Urinary bladder (tissue), 4 donors: Measurements from ENCODE around the gene SLC34A1. TPM values are rescaled to one million over a fixed set of nuclear protein-coding genes. Genes with fewer than 3 reads are reported as not detected.

Experiments used
- DNase-seq: peaks from one replicate; pipeline ENCODE4 v3.0.0-alpha.2; 2015; ENCODE audit errors: extremely low spot score
- H3K27ac ChIP-seq: one replicate; pipeline ENCODE4 v1.5.1; 2013; ENCODE audit warnings: low read depth, mild to moderate bottlenecking, moderate library complexity
- H3K36me3 ChIP-seq: one replicate; pipeline ENCODE4 v1.6.1; 2013; ENCODE audit warnings: mild to moderate bottlenecking, moderate library complexity; ENCODE audit not compliant: insufficient read depth
- H3K4me1 ChIP-seq: one replicate; pipeline ENCODE4 v1.6.1; 2013; ENCODE audit warnings: mild to moderate bottlenecking, moderate library complexity; ENCODE audit not compliant: insufficient read depth
- H3K4me3 ChIP-seq: one replicate; pipeline ENCODE4 v1.5.1; 2013; ENCODE audit warnings: low read depth, low read length
- WGBS: extraction: QIAGEN DNeasy Blood & Tissue Kit; methylation state at CpG from one replicate; pipeline ENCODE4 v1.1.7; 2013; 5-methylcytosine and 5-hydroxymethylcytosine counted together
- polyA plus RNA-seq: library from polyadenylated mRNA; stranded (reverse); fragments of 200-250 nt; gene quantifications from one replicate; pipeline ENCODE4 v1.2.3, GENCODE V29; 2013
- total RNA-seq: library from RNA; depleted of rRNA; stranded (reverse); fragments of >200 nt; gene quantifications from one replicate; pipeline ENCODE4 v1.2.3, GENCODE V29; 2014
- donor health status: healthy with polysubstance abuse.
- donor health status: healthy.

Gene SLC34A1
- total and polyA plus RNA-seq, 2 donors, result 0.04 TPM; not detected in 1

DNA sequence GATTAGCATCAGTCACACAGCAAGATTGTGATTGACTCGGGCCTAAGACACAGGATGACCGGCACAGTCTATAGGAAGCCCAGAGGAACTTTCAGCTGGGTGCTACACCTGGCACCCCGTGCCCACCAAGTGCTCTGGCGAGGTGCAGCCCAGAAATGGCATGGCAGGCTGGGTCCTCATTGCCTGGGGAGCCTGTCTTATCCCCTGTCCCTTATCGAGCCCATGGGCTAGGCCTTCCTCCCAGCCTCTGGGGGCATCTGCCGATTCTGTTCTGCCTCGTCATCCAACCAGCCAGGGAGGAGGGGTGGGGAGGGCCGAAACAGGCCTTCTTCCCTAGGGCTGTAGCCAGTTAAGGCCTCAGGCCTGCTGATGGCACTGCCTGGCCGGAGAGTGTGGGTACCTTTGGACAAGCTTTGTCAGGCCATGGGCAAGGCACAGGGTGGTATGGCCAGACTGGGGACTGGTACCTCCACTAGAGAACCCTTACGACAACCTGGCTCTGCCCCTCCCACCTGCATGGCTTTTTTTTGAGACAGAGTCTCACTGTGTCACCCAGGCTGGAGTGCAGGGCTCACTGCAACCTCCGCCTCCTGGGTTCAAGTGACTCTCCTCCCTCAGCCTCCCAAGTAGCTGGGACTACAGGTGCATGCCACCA lies 43.8 kb downstream of the SLC34A1 start:
- H3K4me1 ChIP-seq, result peaks cover 2% of the 10 kb centered on the region
- 75% methylated on average over 11 of the region's 11 CpGs for WGBS
- peak overlapping the region; percentile 2 for H3K4me3 ChIP-seq
- no peak for DNase-seq
- H3K27ac ChIP-seq, result no peak overlapping the region
- peaks cover 1% of the 10 kb centered on the region for H3K36me3 ChIP-seq

GRCh38 chr5:177428574-177429217 lies 44.5 kb downstream of the SLC34A1 start:
- no peak overlapping the region for H3K4me3 ChIP-seq
- peaks cover 2% of the 10 kb centered on the region for H3K4me1 ChIP-seq
- H3K36me3 ChIP-seq, result peaks cover 3% of the 10 kb centered on the region
- H3K27ac ChIP-seq, result no peak overlapping the region
- DNase-seq, result no peak
- WGBS, result 82% methylated on average over 10 of the region's 10 CpGs

- H3K4me3 ChIP-seq, result no peak overlapping the region
- H3K36me3 ChIP-seq, result peaks cover 3% of the 10 kb centered on the region
- no peak for DNase-seq
- WGBS, result 86% methylated on average over 6 of the region's 6 CpGs
- peaks cover 2% of the 10 kb centered on the region for H3K4me1 ChIP-seq
- H3K27ac ChIP-seq, result no peak overlapping the region
Measured at GRCh38 chr5:177429248-177430040, 45.2 kb downstream of the SLC34A1 start.

- no peak for DNase-seq
- H3K27ac ChIP-seq, result no peak overlapping the region
- peaks cover 3% of the 10 kb centered on the region for H3K36me3 ChIP-seq
- WGBS, result 85% methylated on average over 26 of the region's 26 CpGs
- H3K4me3 ChIP-seq, result no peak overlapping the region
- peaks cover 2% of the 10 kb centered on the region for H3K4me1 ChIP-seq
Measured at GRCh38 chr5:177430140-177430951, 46.1 kb downstream of the SLC34A1 start.

DNA sequence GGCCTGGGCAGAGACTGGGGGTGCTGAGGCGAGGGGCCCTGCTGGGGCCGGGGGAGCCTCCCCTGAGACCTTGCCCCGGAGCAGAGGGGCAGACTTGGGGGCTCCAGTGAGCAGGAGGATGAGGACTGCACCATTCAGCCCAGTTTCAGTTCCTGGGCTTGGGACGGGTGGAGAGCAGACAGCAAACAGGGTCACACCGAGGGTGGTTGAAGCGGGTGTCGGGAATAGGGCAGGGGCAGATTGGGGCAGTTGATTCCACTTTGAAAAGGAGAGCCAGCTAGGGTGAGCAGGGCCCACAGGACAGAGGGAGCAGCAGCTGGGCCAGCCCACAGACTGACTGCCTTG lies 46.7 kb downstream of the SLC34A1 start:
- H3K4me3 ChIP-seq, result no peak overlapping the region
- no peak overlapping the region for H3K27ac ChIP-seq
- H3K4me1 ChIP-seq, result peaks cover 2% of the 10 kb centered on the region
- H3K36me3 ChIP-seq, result peaks cover 3% of the 10 kb centered on the region
- DNase-seq, result no peak
- WGBS, result 87% methylated on average over 7 of the region's 7 CpGs

DNA sequence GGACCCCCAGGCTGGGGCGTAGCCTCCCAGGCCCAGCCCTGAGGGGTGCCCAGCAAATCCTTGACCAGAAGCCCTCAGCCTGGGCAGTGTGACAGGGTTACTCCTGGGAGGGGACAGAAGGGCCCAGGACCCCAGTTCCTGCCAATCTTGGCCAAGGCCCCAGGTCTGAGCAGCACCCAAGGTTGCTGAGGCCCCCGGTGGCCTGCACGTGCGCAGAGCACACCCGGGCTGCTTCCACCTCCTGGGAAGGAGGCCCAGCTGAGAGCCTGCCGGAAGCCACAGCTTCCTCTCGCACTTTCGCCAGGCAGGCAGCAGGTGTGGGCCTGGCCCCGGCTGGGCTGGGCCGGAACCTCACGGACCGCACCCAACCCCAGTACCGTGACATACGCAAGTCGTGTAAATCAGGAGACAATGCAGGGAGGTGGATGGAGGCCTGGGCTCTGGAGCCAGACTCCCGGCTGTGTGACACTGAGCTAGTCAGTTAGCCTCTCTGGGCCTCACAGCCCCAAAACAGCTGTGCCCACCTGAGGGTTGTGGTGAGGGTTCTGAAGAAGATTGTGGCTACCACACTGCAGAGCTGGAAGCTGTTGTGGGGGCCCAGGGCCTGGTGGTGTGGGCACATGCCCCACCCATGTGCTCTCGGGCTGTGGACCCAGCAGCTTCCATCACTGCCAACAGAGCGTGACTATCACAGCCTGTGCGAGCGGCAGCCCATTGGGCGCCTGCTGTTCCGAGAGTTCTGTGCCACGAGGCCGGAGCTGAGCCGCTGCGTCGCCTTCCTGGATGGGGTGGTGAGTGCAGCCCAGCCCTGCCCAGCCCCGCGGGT lies 47.3 kb downstream of the SLC34A1 start:
- Histone ChIP-seq H3K36me3 (peaks cover 3% of the 10 kb centered on the region), H3K4me3 (no peak overlapping the region), H3K4me1 (peaks cover 2% of the 10 kb centered on the region), H3K27ac (no peak overlapping the region)
- DNase-seq, result no peak
- WGBS, result 87% methylated on average over 29 of the region's 29 CpGs

- Histone ChIP-seq H3K27ac (no peak overlapping the region), H3K36me3 (peaks cover 3% of the 10 kb centered on the region), H3K4me1 (peaks cover 2% of the 10 kb centered on the region), H3K4me3 (no peak overlapping the region)
- 86% methylated on average over 18 of the region's 18 CpGs for WGBS
- no peak for DNase-seq
Measured at GRCh38 chr5:177432143-177432838, 48.1 kb downstream of the SLC34A1 start.

GRCh38 chr5:177432839-177433657 lies 48.8 kb downstream of the SLC34A1 start:
- 93% methylated on average over 25 of the region's 25 CpGs for WGBS
- DNase-seq, result no peak
- Histone ChIP-seq H3K4me3 (no peak overlapping the region), H3K4me1 (peaks cover 2% of the 10 kb centered on the region), H3K27ac (no peak overlapping the region), H3K36me3 (peaks cover 3% of the 10 kb centered on the region)

DNA sequence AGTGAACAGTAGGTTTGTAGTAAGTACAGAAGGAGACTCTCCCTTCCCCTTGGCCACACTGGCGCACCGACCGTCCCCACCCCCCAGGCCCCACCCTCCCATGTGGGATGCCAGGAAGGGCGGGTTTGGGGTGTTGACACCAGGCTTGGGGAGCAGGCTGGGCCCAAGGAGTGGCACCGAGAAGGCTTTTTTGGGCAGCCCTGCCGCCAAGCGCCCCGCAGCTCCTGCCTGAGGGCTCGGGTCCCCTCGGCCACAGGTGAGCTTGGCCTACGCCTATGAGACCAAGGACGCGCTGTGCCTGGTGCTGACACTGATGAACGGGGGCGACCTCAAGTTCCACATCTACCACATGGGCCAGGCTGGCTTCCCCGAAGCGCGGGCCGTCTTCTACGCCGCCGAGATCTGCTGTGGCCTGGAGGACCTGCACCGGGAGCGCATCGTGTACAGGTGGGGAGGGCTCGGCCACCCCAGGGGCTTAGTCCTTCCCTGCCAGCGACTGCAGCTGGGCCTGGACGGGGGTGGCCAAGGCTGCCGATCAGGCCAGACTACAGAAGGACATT lies 49.5 kb downstream of the SLC34A1 start:
- Histone ChIP-seq H3K4me3 (no peak overlapping the region), H3K4me1 (peaks cover 2% of the 10 kb centered on the region), H3K27ac (no peak overlapping the region), H3K36me3 (peaks cover 3% of the 10 kb centered on the region)
- no peak for DNase-seq
- 93% methylated on average over 29 of the region's 29 CpGs for WGBS

GRCh38 chr5:177434437-177434836 lies 50.2 kb downstream of the SLC34A1 start:
- Histone ChIP-seq H3K27ac (no peak overlapping the region), H3K4me1 (peaks cover 2% of the 10 kb centered on the region), H3K4me3 (no peak overlapping the region), H3K36me3 (peaks cover 3% of the 10 kb centered on the region)
- no peak for DNase-seq
- 91% methylated on average over 8 of the region's 8 CpGs for WGBS

GRCh38 chr5:177434942-177435738 lies 50.9 kb downstream of the SLC34A1 start:
- Histone ChIP-seq H3K4me3 (no peak overlapping the region), H3K36me3 (peaks cover 3% of the 10 kb centered on the region), H3K27ac (no peak overlapping the region), H3K4me1 (peaks cover 2% of the 10 kb centered on the region)
- WGBS, result 93% methylated on average over 20 of the region's 20 CpGs
- no peak for DNase-seq
